SK-N-SH (cell line): ENCODE results near the gene EN2.

Source experiments
- EZH2phosphoT487 ChIP-seq: fragments of 200-600 bp; sonication (generic); IDR thresholded peaks from 2 replicates; pipeline ENCODE4 v1.6.1; 2017; ENCODE audit warnings: low read depth, mixed run types, mild to moderate bottlenecking, antibody characterized with exemption, moderate library complexity, borderline replicate concordance
- JUND ChIP-seq: IDR thresholded peaks from 2 replicates; pipeline ENCODE4 v1.4.0; 2012
- NFIC ChIP-seq: IDR thresholded peaks from 2 replicates; pipeline ENCODE4 v1.4.0; 2012; ENCODE audit warnings: borderline replicate concordance
- POLR2AphosphoS5 ChIP-seq: IDR thresholded peaks from 2 replicates; pipeline ENCODE4 v1.6.1; 2012; ENCODE audit warnings: low read depth, low read length
- TF ChIP-seq, protein P1 (sequence below): fragments of 200-600 bp; sonication (generic); IDR thresholded peaks from 2 replicates; pipeline ENCODE4 v1.6.1; 2017; ENCODE audit warnings: antibody characterized with exemption, mild to moderate bottlenecking, moderate library complexity

DNA sequence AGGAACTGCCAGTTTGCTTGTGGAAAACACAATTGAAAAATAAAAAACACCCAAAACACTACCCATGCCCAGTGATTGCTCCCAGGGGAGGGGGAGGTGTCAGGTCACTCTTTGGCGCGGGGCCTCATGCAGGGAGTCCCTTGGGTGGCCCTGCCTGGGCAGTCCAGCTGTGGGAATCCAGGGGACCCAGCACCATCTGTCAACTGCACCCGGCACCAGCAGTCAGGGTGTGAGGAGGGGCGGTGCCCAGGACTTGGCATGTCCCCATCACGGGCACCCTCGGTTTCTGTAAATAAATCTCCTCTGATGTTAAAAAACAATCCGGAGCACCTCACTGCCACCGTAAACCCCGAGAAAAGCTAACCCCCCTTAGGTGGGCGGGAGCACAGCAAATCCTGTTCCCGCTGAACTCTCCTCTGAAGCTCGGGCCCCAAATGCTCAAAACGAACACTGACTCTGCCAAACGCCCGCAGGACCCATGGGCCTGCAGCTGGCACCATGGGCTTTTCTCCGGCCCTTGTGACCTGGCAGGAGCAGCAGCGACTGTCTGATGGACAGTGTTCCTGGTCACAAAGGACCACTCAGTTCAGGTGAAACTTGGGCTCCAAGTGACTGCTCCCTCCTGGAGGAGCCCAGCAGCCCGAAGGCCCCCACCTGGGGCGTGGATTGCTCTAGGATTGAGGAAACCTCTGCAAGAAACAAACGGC is 18.5 kb upstream of the EN2 start:
- TF ChIP-seq POLR2AphosphoS5, result no peak
- TF ChIP-seq, protein P1, sequence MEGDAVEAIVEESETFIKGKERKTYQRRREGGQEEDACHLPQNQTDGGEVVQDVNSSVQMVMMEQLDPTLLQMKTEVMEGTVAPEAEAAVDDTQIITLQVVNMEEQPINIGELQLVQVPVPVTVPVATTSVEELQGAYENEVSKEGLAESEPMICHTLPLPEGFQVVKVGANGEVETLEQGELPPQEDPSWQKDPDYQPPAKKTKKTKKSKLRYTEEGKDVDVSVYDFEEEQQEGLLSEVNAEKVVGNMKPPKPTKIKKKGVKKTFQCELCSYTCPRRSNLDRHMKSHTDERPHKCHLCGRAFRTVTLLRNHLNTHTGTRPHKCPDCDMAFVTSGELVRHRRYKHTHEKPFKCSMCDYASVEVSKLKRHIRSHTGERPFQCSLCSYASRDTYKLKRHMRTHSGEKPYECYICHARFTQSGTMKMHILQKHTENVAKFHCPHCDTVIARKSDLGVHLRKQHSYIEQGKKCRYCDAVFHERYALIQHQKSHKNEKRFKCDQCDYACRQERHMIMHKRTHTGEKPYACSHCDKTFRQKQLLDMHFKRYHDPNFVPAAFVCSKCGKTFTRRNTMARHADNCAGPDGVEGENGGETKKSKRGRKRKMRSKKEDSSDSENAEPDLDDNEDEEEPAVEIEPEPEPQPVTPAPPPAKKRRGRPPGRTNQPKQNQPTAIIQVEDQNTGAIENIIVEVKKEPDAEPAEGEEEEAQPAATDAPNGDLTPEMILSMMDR, result no peak
- TF ChIP-seq NFIC, result no peak
- no peak for TF ChIP-seq JUND
- no peak for TF ChIP-seq EZH2phosphoT487
